NCI-H446 treated with DMSO at 0.1 percent for 48 hours (cell line): ENCODE results near the gene CRABP2.

Experiments used
- DNase-seq: peaks from one replicate; lab custom pipeline; 2025; lab: John Stamatoyannopoulos, UW

Gene CRABP2

GRCh38 chr1:156667968-156668709 is 37.2 kb downstream of the CRABP2 start:
- DNase-seq: no peak

GRCh38 chr1:156667610-156667967 is 37.8 kb downstream of the CRABP2 start:
- peak; percentile 67 for DNase-seq

DNA sequence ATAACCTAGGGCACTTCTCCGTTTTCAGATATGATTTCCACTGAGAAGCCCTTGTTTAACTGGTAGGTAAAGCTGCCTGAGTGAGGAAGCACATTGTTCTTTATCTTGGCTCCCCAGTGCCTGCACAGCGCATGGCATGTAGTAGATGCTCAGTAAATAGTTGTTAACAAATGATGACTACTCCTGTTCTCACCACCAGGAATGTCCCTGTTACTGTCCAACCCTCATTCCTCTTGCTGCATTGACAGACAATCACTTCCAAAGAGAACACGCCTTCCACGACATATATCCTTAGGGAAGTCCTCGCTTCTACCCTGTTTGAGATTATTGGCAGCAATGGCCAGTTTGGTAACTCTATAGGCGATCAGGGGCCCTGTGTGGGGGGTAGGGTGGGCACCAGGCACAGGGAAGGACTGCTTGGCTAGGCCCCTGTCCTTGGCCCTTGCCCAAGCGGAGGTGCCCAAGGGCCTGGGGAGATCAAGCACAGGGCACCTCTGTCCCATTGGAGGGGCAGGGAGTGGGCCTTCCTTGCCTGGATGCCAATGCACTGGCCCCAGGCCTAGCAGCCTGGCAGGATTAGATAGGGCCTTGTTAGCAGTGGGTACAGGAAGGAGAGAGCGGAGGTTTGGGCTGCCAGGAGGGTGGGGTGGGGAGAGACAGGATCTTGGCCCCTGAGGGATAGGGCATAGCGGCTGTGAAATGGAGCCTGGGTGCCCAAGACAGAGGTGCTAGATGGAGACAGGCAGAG is 38.3 kb downstream of the CRABP2 start:
- no peak for DNase-seq

DNA sequence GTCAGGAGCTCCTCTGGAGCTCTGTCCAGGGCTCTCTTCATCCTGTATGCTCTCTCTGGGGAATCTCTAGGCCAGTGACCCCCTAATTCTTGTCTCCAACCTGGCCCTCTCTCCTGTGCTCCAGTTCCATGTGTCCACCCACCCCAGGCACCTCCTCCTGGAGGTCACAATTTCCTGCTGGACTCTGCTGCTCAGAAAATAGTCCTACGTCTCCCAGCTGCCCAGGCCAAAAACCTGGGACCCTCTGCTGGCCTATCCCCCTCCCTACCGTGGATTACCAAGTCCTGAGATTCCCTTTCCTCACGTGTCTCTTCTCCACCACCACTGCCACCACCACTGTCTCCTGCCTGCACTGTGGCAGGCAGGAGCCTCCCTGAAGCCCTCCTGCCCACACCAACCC is 39.8 kb downstream of the CRABP2 start:
- DNase-seq: no peak

GRCh38 chr1:156664767-156665411 is 40.5 kb downstream of the CRABP2 start:
- DNase-seq: no peak

GRCh38 chr1:156664046-156664766 is 41.2 kb downstream of the CRABP2 start:
- DNase-seq: no peak

GRCh38 chr1:156663178-156663577 is 42.2 kb downstream of the CRABP2 start:
- DNase-seq: no peak

- DNase-seq: no peak
Measured at GRCh38 chr1:156662800-156663055, 42.7 kb downstream of the CRABP2 start.

GRCh38 chr1:156662005-156662799 is 43.2 kb downstream of the CRABP2 start:
- DNase-seq: no peak

DNA sequence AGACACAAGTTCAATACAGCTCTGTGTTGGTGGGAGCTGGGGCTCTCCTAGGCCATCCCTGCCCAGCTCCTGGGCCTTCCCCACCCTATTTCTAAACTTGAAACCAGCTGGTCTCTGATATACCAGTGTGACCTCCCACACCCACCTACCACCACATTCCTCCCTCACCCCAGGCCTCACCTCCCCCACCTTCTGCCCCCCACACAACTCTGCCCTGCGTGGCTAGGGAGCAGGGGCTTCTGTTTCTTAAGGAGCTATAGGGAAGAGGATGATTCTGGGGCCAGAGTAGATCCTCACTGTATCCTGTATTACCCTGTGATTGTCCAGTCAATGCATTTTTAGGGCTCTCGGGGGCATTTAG is 44.7 kb downstream of the CRABP2 start:
- no peak for DNase-seq

DNA sequence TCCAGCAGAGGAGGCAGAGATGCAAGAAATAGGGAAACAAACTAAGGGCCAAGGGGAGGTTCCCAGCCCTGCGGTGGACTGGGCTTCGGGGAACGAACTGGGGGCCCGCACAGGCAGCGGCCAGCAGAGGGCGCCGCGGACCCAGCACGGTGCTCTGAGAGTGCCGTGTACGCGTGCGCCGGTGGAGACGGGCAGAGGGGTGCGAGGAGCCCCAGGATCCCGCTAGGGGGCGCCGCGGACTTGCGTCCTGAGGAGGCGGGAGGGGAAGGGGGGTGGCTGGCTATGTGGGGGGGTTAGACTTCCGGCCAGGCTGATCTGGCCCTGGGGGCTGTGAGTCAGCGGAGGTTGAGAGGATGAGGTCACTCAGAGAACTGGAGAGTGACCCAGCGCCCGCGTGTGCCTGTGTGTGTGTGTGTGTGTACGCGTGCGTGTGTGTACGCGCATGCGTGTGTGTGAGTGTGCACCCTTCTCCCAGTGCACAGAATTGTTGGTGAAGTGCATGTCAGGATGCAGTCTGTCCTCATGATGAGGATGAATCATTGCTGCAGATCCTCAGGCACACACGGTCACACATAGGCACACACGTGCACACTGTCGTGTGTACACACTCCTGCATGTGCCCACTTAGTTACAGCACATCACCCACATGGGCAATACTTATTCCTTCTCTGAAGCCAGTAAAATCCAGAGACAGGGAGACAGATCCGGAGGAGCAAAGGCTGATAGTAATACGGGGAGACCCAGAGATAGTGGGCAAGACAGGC is 45.2 kb downstream of the CRABP2 start:
- DNase-seq: peak; percentile 70

GRCh38 chr1:156659661-156659987 is 45.8 kb downstream of the CRABP2 start:
- DNase-seq: no peak

- DNase-seq: no peak
Measured at GRCh38 chr1:156658945-156659574, 46.3 kb downstream of the CRABP2 start.

DNA sequence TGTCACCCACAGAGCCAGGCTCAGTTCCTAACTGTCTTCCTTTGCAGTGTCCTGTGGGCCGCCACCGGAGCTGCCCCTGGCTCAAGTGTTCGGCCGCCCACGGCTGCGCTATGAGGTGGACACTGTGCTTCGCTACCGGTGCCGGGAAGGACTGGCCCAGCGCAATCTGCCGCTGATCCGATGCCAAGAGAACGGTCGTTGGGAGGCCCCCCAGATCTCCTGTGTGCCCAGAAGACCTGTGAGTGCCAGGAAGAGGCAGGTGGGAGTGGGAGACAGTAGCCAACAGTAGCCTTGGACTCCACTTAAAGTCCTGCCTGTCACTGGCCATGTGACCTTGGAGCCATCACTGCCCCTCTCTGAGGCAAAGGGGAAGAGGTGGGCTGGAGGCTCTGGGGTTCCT is 46.9 kb downstream of the CRABP2 start:
- no peak for DNase-seq

GRCh38 chr1:156657741-156658319 is 47.6 kb downstream of the CRABP2 start:
- no peak for DNase-seq

DNA sequence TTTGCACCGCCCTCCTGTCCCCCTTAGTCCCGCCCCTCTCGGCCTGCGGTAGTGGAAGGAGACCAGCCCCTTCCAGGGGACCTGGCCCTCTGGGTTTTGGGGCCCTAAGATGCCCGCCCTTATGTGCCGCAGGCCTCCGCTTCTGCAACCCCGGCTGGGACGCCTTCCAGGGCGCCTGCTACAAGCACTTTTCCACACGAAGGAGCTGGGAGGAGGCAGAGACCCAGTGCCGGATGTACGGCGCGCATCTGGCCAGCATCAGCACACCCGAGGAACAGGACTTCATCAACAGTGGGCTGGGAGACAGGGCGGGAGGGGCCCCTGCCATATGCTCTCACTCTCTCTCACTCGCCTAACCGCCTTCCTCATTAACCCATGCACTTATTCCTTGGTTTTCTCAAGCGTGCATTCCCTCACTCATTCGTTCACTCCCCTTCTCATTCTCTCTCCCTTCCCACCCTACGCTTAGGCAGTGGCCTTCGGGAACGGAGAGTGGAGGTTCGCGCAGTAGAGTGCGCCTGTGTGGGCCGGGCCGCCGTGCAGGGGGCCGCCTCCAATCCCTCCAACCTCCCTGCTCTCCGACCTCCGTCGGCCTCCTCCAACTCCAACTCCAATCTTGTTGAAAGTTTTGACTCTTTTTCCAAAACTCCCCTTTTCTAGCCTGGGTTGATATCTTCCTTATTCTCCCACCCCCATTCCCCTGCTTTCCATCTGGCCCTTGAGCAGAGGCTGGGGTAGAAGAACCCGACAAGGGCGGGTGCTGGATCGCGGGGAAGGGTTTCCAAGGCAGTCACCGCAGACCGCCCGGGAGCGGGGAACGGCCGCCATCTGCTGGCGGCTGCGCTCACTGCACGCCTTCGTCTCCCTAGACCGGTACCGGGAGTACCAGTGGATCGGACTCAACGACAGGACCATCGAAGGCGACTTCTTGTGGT is 48.3 kb downstream of the CRABP2 start:
- DNase-seq: no peak

DNA sequence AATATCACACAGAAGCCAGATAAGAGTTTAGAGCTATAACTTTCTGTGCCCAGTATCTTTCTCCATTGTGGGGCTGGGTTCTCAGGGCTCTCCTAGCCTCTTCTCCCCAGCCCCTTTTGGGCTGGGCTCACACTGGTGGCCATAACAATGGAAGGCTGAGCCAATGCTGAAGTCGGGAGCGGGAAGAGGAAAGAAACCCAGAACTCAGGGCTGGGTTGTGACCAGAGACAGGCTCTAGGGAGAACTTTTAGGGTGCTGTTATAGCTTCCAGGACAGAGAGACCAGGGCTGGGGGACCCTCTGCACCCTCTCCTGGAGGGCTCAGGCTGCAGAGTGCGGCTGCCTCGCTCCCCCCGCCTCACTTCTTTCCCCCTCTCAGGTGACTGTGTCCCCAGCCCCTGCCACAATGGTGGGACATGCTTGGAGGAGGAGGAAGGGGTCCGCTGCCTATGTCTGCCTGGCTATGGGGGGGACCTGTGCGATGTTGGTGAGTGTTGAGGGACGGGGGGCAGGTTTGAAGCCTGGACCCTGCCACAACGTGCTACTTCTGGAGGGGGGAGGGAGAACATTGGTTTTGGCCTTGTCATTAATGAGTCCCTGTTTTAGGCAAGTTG is 49.4 kb downstream of the CRABP2 start:
- no peak for DNase-seq

- DNase-seq: no peak
Measured at GRCh38 chr1:156655151-156655903, 50.1 kb downstream of the CRABP2 start.
